Measurements from ENCODE around the gene PIN4.

Gene PIN4

DNA sequence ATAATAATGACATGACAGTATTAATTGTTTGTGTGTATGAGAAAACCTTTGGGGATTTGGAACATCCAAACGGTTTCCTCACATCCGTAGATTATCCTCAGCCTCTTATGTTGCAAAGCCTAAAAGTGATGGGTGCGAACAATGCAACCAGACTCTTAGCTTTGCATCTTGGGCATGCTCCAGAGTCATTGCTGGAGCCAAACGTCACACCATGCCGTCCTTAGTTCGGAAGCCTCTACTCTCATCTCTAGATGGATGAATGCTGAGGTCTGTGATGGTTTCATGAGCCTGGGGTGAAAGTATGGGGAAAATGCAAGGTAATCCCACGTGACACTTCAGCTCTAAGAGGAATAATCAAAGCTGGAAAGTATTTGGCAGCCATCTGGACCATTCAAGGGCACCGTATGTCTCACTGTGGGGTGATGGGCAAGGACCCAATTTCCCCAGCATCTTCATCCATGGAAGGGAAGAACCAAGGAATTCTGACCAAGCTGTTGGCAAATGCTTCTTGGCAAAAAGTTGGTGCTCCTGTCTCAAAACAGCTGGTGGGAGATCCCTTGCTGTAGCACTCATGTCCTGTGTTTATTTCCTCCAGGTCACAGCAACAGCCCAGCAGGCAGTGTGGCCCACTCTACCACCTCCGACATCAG lies 43.6 kb upstream of the PIN4 start:
- no peaks in the 10 kb centered on the region for H4K20me1 ChIP-seq (ENCODE audit: insufficient read depth, low read length)
- no peak overlapping the region for H3K4me3 ChIP-seq (ENCODE audit: low read length)
- H3K27me3 ChIP-seq (ENCODE audit: low read depth, low read length) = 0 out of 2 replicates have a peak, but pooled peaks cover 3% of the 10 kb centered on the region
- H3K4me1 ChIP-seq (ENCODE audit: low read length) = peaks cover 7% of the 10 kb centered on the region
- no peak overlapping the region for H3K9ac ChIP-seq (ENCODE audit: low read length)
- no peaks in the 10 kb centered on the region for H3K36me3 ChIP-seq (replicated peaks; ENCODE audit: low read depth, low read length)
- no peak for TF ChIP-seq EZH2phosphoT487 (IDR thresholded peaks at IDR 0.05; ENCODE audit: low read depth)
- TF ChIP-seq, protein P1, sequence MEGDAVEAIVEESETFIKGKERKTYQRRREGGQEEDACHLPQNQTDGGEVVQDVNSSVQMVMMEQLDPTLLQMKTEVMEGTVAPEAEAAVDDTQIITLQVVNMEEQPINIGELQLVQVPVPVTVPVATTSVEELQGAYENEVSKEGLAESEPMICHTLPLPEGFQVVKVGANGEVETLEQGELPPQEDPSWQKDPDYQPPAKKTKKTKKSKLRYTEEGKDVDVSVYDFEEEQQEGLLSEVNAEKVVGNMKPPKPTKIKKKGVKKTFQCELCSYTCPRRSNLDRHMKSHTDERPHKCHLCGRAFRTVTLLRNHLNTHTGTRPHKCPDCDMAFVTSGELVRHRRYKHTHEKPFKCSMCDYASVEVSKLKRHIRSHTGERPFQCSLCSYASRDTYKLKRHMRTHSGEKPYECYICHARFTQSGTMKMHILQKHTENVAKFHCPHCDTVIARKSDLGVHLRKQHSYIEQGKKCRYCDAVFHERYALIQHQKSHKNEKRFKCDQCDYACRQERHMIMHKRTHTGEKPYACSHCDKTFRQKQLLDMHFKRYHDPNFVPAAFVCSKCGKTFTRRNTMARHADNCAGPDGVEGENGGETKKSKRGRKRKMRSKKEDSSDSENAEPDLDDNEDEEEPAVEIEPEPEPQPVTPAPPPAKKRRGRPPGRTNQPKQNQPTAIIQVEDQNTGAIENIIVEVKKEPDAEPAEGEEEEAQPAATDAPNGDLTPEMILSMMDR (IDR thresholded peaks at IDR 0.05; ENCODE audit: low read depth, low read length) = no peak
- no peaks in the 10 kb centered on the region for H3K9me3 ChIP-seq (ENCODE audit: insufficient read depth, low read length)
- H3K79me2 ChIP-seq (ENCODE audit: low read length) = no peaks in the 10 kb centered on the region
- no peak overlapping the region for H3K4me2 ChIP-seq (ENCODE audit: low read length)
- no peak overlapping the region for H3K27ac ChIP-seq (ENCODE audit: low read length)
- no peak overlapping the region for H2AFZ ChIP-seq (ENCODE audit: low read depth, low read length)

DNA sequence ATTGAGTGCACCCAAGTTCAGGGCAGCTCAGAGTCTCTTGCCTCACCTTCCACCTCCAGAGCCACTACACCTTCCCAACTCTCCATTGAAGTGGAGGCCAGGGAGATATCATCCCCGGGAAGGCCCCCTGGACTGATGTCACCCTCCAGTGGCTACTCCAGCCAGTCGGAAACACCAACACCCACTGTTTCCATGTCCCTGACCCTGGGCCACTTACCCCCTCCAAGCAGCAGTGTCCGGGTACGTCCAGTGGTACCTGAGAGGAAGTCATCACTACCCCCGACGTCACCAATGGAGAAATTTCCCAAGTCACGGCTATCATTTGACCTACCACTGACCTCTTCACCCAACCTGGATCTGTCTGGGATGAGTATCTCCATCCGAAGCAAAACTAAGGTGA lies 42.0 kb upstream of the PIN4 start:
- no peaks in the 10 kb centered on the region for H3K9me3 ChIP-seq (ENCODE audit: insufficient read depth, low read length)
- H3K36me3 ChIP-seq (replicated peaks; ENCODE audit: low read depth, low read length) = no peaks in the 10 kb centered on the region
- H2AFZ ChIP-seq (ENCODE audit: low read depth, low read length) = no peak overlapping the region
- no peaks in the 10 kb centered on the region for H4K20me1 ChIP-seq (ENCODE audit: insufficient read depth, low read length)
- H3K27ac ChIP-seq (ENCODE audit: low read length) = no peak overlapping the region
- H3K4me3 ChIP-seq (ENCODE audit: low read length) = no peak overlapping the region
- TF ChIP-seq, protein P1 (IDR thresholded peaks at IDR 0.05; ENCODE audit: low read depth, low read length) = no peak
- H3K79me2 ChIP-seq (ENCODE audit: low read length) = no peaks in the 10 kb centered on the region
- no peak overlapping the region for H3K4me2 ChIP-seq (ENCODE audit: low read length)
- H3K27me3 ChIP-seq (ENCODE audit: low read depth, low read length) = no peaks in the 10 kb centered on the region
- peaks cover 7% of the 10 kb centered on the region for H3K4me1 ChIP-seq (ENCODE audit: low read length)
- no peak overlapping the region for H3K9ac ChIP-seq (ENCODE audit: low read length)

DNA sequence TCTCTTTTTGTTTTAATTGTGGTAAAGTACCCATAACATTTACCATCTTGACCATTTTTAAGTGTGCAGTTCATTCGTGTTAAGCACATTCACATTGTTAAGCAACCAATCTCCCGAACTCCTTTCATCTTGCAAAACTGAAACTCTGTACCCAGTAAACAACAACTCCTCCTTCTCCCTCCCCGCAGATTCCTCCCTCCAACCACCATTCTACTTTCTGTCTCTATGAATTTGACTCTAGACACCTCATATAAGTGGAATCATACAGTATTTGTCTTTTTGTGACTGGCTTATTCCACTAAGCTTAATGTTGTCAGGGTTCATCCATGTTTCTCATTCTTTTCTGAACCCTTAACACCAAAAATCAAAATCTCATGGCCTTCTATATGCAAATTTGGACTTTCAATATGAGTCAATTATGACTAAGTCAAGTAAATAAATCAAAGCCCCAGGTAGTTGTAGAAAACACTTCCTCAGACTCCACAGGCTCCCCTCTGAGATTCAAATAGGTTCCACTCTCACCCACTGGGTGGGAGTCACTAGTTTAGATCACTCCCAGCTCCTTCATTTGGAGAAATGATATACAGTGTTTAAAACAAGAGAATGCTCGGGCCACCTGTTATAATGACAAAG lies 40.1 kb upstream of the PIN4 start:
- no peaks in the 10 kb centered on the region for H3K36me3 ChIP-seq (replicated peaks; ENCODE audit: low read depth, low read length)
- H3K9me3 ChIP-seq (ENCODE audit: insufficient read depth, low read length) = no peaks in the 10 kb centered on the region
- TF ChIP-seq, protein P1 (IDR thresholded peaks at IDR 0.05; ENCODE audit: low read depth, low read length) = no peak
- no peak overlapping the region for H3K9ac ChIP-seq (ENCODE audit: low read length)
- H2AFZ ChIP-seq (ENCODE audit: low read depth, low read length) = no peak overlapping the region
- H3K27me3 ChIP-seq (ENCODE audit: low read depth, low read length) = no peaks in the 10 kb centered on the region
- H3K27ac ChIP-seq (ENCODE audit: low read length) = no peak overlapping the region
- no peaks in the 10 kb centered on the region for H3K79me2 ChIP-seq (ENCODE audit: low read length)
- H4K20me1 ChIP-seq (ENCODE audit: insufficient read depth, low read length) = no peaks in the 10 kb centered on the region
- H3K4me3 ChIP-seq (ENCODE audit: low read length) = no peak overlapping the region
- H3K4me1 ChIP-seq (ENCODE audit: low read length) = peaks cover 7% of the 10 kb centered on the region
- H3K4me2 ChIP-seq (ENCODE audit: low read length) = no peak overlapping the region

DNA sequence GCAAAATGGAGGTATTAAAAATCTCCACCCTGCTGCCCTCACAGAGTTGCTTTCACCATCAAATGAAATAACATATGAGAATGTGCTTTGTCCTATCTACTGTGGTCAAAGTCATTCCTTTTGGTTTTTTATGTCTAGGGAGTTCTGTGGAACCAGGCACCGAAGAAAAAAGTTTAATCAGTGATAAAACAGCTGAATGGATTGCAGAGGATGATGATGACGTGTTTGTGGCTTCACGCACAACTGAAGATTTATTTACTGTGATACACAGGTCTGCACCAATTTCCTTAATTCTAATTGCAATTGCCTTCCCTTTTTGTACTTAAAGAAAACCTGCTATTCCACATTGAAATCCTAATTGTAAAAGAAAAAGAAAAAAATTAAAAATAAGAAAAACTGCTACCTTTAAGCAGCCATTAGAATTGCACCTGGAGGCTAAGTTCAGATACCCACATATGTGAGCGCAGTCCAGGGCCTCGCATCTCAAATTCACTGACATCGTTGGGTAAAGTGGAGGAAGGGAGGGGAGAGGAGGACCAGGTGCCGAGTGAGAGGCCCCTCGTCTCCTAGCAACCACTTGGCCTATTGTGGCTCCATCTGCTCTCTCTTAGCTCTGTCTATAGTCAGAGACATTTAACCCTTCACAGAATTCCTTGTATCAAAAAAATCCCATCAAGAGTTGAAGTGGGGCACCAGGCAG lies 39.3 kb upstream of the PIN4 start:
- no peak overlapping the region for H3K9ac ChIP-seq (ENCODE audit: low read length)

More for the DNA sequence above, 39.3 kb upstream of the PIN4 start:
- no peak for TF ChIP-seq EZH2phosphoT487 (IDR thresholded peaks at IDR 0.05; ENCODE audit: low read depth)
- TF ChIP-seq, protein P1 (IDR thresholded peaks at IDR 0.05; ENCODE audit: low read depth, low read length) = no peak
- no peaks in the 10 kb centered on the region for H3K27me3 ChIP-seq (ENCODE audit: low read depth, low read length)
- peaks cover 7% of the 10 kb centered on the region for H3K4me1 ChIP-seq (ENCODE audit: low read length)
- no peaks in the 10 kb centered on the region for H3K36me3 ChIP-seq (replicated peaks; ENCODE audit: low read depth, low read length)
- H3K9me3 ChIP-seq (ENCODE audit: insufficient read depth, low read length) = no peaks in the 10 kb centered on the region
- no peak overlapping the region for H3K4me2 ChIP-seq (ENCODE audit: low read length)
- no peaks in the 10 kb centered on the region for H3K79me2 ChIP-seq (ENCODE audit: low read length)
- no peaks in the 10 kb centered on the region for H4K20me1 ChIP-seq (ENCODE audit: insufficient read depth, low read length)
- no peak overlapping the region for H3K27ac ChIP-seq (ENCODE audit: low read length)
- H3K4me3 ChIP-seq (ENCODE audit: low read length) = no peak overlapping the region
- H2AFZ ChIP-seq (ENCODE audit: low read depth, low read length) = no peak overlapping the region
